ENCODE data around the gene CCDC196. TPM values are rescaled to one million over a fixed set of nuclear protein-coding genes. Genes with fewer than 3 reads are reported as not detected.

The CCDC196 gene
- total and polyA plus RNA-seq, 7 donors, result not detected

GRCh38 chr14:66468778-66469367 is 17.3 kb upstream of the CCDC196 start:
- intact Hi-C loops (cut with DNase I), result no loop called here
- H3K27ac ChIP-seq, result no peak overlapping the region
- WGBS, 3 donors, result 87 to 88% (median 88%) methylated on average over 2 of the region's 2 CpGs
- no peaks in the 10 kb centered on the region for H3K36me3 ChIP-seq (ENCODE audit: insufficient read depth in 1 of 2, low read depth in 1 of 2)
- no peak for TF ChIP-seq CTCF (IDR thresholded peaks at IDR 0.05)
- no peaks in the 10 kb centered on the region for H3K4me1 ChIP-seq
- no peak overlapping the region for H3K4me3 ChIP-seq
- peaks cover 6% of the 10 kb centered on the region for H3K9me3 ChIP-seq
- DNase-seq, result no peak
- no peaks in the 10 kb centered on the region for H3K27me3 ChIP-seq (ENCODE audit: insufficient read depth in 3 of 3, low read length in 2 of 3)
- ATAC-seq, result no peak

- Histone ChIP-seq H3K27me3 (ENCODE audit: insufficient read depth in 3 of 3, low read length in 2 of 3) (no peaks in the 10 kb centered on the region), H3K4me1 (no peaks in the 10 kb centered on the region), H3K9me3 (peaks cover 6% of the 10 kb centered on the region), H3K4me3 (no peak overlapping the region), H3K27ac (no peak overlapping the region), H3K36me3 (ENCODE audit: insufficient read depth in 1 of 2, low read depth in 1 of 2) (no peaks in the 10 kb centered on the region)
- DNase-seq (no peak), ATAC-seq (no peak)
- no peak for TF ChIP-seq CTCF (IDR thresholded peaks at IDR 0.05)
- intact Hi-C loops (cut with DNase I), result no loop called here
- 89 to 96% (median 89%) methylated on average over 4 of the region's 4 CpGs for WGBS, 3 donors
Observed at GRCh38 chr14:66471584-66471983, 14.6 kb upstream of the CCDC196 start.

- ATAC-seq, result no peak
- no peaks in the 10 kb centered on the region for H3K27me3 ChIP-seq (ENCODE audit: insufficient read depth in 3 of 3, low read length in 2 of 3)
- no peaks in the 10 kb centered on the region for H3K4me1 ChIP-seq
- no peaks in the 10 kb centered on the region for H3K36me3 ChIP-seq (ENCODE audit: insufficient read depth in 1 of 2, low read depth in 1 of 2)
- peaks cover 6% of the 10 kb centered on the region for H3K9me3 ChIP-seq
- no peak overlapping the region for H3K27ac ChIP-seq
- no peak for DNase-seq
- H3K4me3 ChIP-seq, result no peak overlapping the region
- TF ChIP-seq CTCF (IDR thresholded peaks at IDR 0.05), result no peak
- intact Hi-C loops (cut with DNase I), result no loop called here
Observed at GRCh38 chr14:66472251-66472650, 13.9 kb upstream of the CCDC196 start.

- ATAC-seq (peak in 1 of 4 donors; percentile 36), DNase-seq (no peak)
- Histone ChIP-seq H3K27me3 (ENCODE audit: insufficient read depth in 3 of 3, low read length in 2 of 3) (no peaks in the 10 kb centered on the region), H3K27ac (no peak overlapping the region), H3K9me3 (peaks cover 6% of the 10 kb centered on the region), H3K4me1 (no peaks in the 10 kb centered on the region), H3K36me3 (ENCODE audit: insufficient read depth in 1 of 2, low read depth in 1 of 2) (no peaks in the 10 kb centered on the region), H3K4me3 (no peak overlapping the region)
- WGBS, 3 donors, result 51 to 73% (median 63%) methylated on average over 2 of the region's 2 CpGs
- no peak for TF ChIP-seq CTCF (IDR thresholded peaks at IDR 0.05)
- intact Hi-C loops (cut with DNase I), result no loop called here
Observed at GRCh38 chr14:66473223-66473622, 12.9 kb upstream of the CCDC196 start.

GRCh38 chr14:66476964-66477363 is 9.2 kb upstream of the CCDC196 start:
- no peak overlapping the region for H3K4me3 ChIP-seq
- WGBS, 3 donors, result 2 to 8% (median 8%) methylated on average over 1 of the region's 1 CpG
- no peaks in the 10 kb centered on the region for H3K9me3 ChIP-seq
- DNase-seq (no peak), ATAC-seq (no peak)
- no peaks in the 10 kb centered on the region for H3K4me1 ChIP-seq
- no peak overlapping the region for H3K27ac ChIP-seq
- intact Hi-C loops (cut with DNase I), result no loop called here
- H3K27me3 ChIP-seq (ENCODE audit: insufficient read depth in 3 of 3, low read length in 2 of 3), result no peaks in the 10 kb centered on the region
- no peak for TF ChIP-seq CTCF (IDR thresholded peaks at IDR 0.05)
- H3K36me3 ChIP-seq (ENCODE audit: insufficient read depth in 1 of 2, low read depth in 1 of 2), result no peaks in the 10 kb centered on the region

Measured in psoas muscle (tissue), 8 donors.